MM.1S (cell line): Measurements from ENCODE around the gene GPR89A.

Experiments
- CTCF ChIP-seq: fragments of 300-600 bp; sonication (generic); IDR thresholded peaks from 2 replicates; pipeline ENCODE4 v1.5.1; 2016; ENCODE audit warnings: antibody characterized with exemption, low read length, mixed read lengths
- EZH2 ChIP-seq: fragments of 300-600 bp; sonication (generic); optimal IDR thresholded peaks from 2 replicates; pipeline ENCODE3; 2017; ENCODE audit warnings: low read depth, mild to moderate bottlenecking, antibody characterized with exemption, low read length, mixed read lengths

- no peak for TF ChIP-seq EZH2
- no peak for TF ChIP-seq CTCF
Measured at GRCh38 chr1:145689922-145690321, 82.1 kb downstream of the GPR89A start.
